ENCODE measurements around the gene AGAP1. TPM values are rescaled to one million over a fixed set of nuclear protein-coding genes. Genes with fewer than 3 reads are reported as not detected.

Gene AGAP1
- total RNA-seq, 1 donor from 2014 or later = 39.0 TPM

DNA sequence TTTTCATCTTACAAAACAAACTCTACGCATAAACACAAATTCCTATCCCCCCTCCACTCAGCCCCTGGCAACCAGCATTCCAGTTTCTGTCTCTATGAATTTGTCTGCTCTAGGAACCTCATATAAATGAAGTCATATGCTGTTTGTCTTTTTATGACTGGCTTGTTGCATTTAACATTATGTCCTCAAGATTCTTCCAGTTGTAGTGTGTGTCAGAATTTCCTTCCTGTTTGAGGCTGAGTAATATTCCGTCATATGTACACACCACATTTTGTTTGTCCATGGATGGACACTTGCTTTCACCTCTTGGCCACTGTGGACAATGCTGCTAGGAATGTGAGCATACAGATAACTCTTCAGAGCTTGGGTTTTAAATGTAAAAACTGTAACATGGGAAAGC, 402.2 kb downstream of the AGAP1 start:
- TF ChIP-seq, protein P1, sequence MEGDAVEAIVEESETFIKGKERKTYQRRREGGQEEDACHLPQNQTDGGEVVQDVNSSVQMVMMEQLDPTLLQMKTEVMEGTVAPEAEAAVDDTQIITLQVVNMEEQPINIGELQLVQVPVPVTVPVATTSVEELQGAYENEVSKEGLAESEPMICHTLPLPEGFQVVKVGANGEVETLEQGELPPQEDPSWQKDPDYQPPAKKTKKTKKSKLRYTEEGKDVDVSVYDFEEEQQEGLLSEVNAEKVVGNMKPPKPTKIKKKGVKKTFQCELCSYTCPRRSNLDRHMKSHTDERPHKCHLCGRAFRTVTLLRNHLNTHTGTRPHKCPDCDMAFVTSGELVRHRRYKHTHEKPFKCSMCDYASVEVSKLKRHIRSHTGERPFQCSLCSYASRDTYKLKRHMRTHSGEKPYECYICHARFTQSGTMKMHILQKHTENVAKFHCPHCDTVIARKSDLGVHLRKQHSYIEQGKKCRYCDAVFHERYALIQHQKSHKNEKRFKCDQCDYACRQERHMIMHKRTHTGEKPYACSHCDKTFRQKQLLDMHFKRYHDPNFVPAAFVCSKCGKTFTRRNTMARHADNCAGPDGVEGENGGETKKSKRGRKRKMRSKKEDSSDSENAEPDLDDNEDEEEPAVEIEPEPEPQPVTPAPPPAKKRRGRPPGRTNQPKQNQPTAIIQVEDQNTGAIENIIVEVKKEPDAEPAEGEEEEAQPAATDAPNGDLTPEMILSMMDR (IDR thresholded peaks at IDR 0.05) = no peak
- DNase-seq (ENCODE audit: low spot score) = no peak
- no peak overlapping the region for H3K27ac Mint-ChIP-seq (ENCODE audit: unreplicated experiment)
- H3K4me3 Mint-ChIP-seq (ENCODE audit: unreplicated experiment) = no peak overlapping the region
- H3K27me3 Mint-ChIP-seq (ENCODE audit: low read depth) = no peaks in the 10 kb centered on the region
- peaks cover 12% of the 10 kb centered on the region for H3K4me1 Mint-ChIP-seq (ENCODE audit: low read depth)
- peaks cover 24% of the 10 kb centered on the region for H3K36me3 Mint-ChIP-seq (ENCODE audit: low read depth)
- H3K9me3 Mint-ChIP-seq (ENCODE audit: low read depth) = peaks cover 15% of the 10 kb centered on the region

DNA sequence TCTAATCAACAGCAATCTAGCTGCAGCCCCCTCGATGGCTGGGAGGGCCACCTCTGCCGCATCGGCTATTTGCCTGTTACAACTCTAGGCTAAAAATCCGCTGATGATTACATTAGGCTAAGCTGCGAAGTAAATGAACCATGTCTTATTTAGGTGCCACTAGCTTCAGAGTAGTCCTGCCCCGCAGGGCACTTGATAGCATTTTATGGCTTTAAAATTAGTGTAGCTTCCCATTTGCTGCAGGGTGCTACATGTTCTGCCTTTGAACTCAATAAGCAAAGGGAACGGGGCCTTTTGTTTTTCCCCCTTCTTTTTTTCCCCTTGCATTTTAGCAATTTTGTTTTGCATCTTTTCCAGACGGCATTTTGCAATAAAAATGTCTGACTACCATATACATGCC, 404.1 kb downstream of the AGAP1 start:
- H3K27ac Mint-ChIP-seq (ENCODE audit: unreplicated experiment) = no peak overlapping the region
- H3K36me3 Mint-ChIP-seq (ENCODE audit: low read depth) = peaks cover 23% of the 10 kb centered on the region
- no peak for DNase-seq (ENCODE audit: low spot score)
- H3K4me3 Mint-ChIP-seq (ENCODE audit: unreplicated experiment) = no peak overlapping the region
- no peaks in the 10 kb centered on the region for H3K27me3 Mint-ChIP-seq (ENCODE audit: low read depth)
- peaks cover 12% of the 10 kb centered on the region for H3K4me1 Mint-ChIP-seq (ENCODE audit: low read depth)
- TF ChIP-seq, protein P1 (IDR thresholded peaks at IDR 0.05) = no peak
- H3K9me3 Mint-ChIP-seq (ENCODE audit: low read depth) = peaks cover 15% of the 10 kb centered on the region

DNA sequence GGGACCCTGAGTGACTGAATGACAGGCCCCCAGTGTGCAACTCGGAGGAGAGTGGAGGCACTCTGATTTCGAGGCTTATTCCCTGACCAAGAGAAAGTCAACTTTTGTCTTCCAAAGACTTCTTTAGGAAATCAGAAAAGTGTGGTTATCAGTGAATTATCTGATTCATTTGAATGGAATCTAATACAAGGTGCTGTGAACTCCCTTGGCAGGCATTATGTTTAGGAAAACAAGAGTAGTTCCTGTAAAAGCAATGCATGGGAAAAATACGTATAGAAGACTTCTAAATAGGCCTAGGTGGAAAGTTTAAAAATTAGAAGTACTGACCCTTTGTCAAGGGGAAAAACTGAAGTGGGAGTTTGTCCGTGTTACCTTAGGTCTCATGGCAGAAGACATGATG, 404.9 kb downstream of the AGAP1 start:
- Mint-ChIP-seq H3K9me3 (ENCODE audit: low read depth) (peaks cover 15% of the 10 kb centered on the region), H3K27ac (ENCODE audit: unreplicated experiment) (no peak overlapping the region), H3K36me3 (ENCODE audit: low read depth) (peaks cover 16% of the 10 kb centered on the region), H3K4me3 (ENCODE audit: unreplicated experiment) (no peak overlapping the region), H3K27me3 (ENCODE audit: low read depth) (no peaks in the 10 kb centered on the region), H3K4me1 (ENCODE audit: low read depth) (peaks cover 12% of the 10 kb centered on the region)
- no peak for DNase-seq (ENCODE audit: low spot score)
- TF ChIP-seq, protein P1 (IDR thresholded peaks at IDR 0.05) = no peak

DNA sequence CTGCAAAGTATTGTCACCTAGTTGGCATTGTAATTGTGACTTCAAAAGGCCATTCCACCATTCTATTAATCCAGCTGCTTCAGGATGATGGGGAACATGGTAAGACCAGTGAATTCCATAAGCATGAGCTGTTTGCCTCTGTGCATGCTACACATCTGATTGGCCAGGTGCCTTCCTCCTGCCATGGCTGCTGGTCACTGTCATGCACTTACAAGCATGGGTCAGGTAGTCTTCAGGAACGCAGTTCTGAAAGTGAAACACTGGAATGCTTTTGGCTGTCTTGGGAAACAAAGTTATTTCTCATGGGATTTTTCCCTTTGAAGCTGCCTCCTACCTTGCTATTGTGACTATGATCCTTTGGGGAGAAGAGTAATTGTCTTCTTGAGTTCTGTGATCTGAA, 406.8 kb downstream of the AGAP1 start:
- no peak for DNase-seq (ENCODE audit: low spot score)
- H3K9me3 Mint-ChIP-seq (ENCODE audit: low read depth) = peaks cover 10% of the 10 kb centered on the region
- H3K27me3 Mint-ChIP-seq (ENCODE audit: low read depth) = no peaks in the 10 kb centered on the region
- TF ChIP-seq, protein P1 (IDR thresholded peaks at IDR 0.05) = no peak
- H3K36me3 Mint-ChIP-seq (ENCODE audit: low read depth) = peaks cover 7% of the 10 kb centered on the region
- peaks cover 12% of the 10 kb centered on the region for H3K4me1 Mint-ChIP-seq (ENCODE audit: low read depth)
- H3K4me3 Mint-ChIP-seq (ENCODE audit: unreplicated experiment) = no peak overlapping the region
- no peak overlapping the region for H3K27ac Mint-ChIP-seq (ENCODE audit: unreplicated experiment)

DNA sequence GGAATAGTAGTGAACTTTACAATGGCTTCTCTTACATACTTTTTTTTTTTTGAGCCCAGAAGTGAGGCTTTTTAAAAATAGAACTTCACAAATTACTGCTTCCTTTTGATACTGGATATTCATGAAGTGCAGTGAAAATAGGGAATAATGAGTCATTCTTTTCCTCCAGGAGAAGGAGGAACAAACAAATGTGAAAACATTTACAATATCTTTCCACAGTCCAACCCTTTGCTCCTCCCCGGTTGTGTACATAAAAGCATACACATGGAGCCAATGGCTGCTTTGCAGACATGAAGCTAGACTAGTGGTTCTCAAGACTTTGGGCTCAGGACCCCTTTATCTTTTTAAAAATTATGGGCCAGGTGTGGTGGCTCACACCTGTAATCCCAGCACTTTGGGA, 407.4 kb downstream of the AGAP1 start:
- Mint-ChIP-seq H3K4me1 (ENCODE audit: low read depth) (peaks cover 12% of the 10 kb centered on the region), H3K36me3 (ENCODE audit: low read depth) (peaks cover 2% of the 10 kb centered on the region), H3K9me3 (ENCODE audit: low read depth) (peaks cover 5% of the 10 kb centered on the region), H3K27ac (ENCODE audit: unreplicated experiment) (no peak overlapping the region), H3K27me3 (ENCODE audit: low read depth) (no peaks in the 10 kb centered on the region), H3K4me3 (ENCODE audit: unreplicated experiment) (no peak overlapping the region)
- TF ChIP-seq, protein P1 (IDR thresholded peaks at IDR 0.05) = no peak
- no peak for DNase-seq (ENCODE audit: low spot score)
